Fibroblast of pulmonary artery (primary cell): Measurements from ENCODE around the gene MAP4K4.

Source experiments
- DNase-seq: peaks from one replicate; pipeline ENCODE4 v3.0.0-alpha.2; 2010; ENCODE audit warnings: low read depth
- H3K4me3 ChIP-seq: replicated peaks from 2 replicates; pipeline ENCODE4 v1.5.1; 2011; ENCODE audit warnings: low read depth, mild to moderate bottlenecking, control low read depth, low read length, moderate library complexity
- TF ChIP-seq, protein P1 (sequence below): IDR thresholded peaks from 2 replicates; pipeline ENCODE4 v1.5.1; 2011; ENCODE audit warnings: mild to moderate bottlenecking, control low read depth, low read length, inconsistent platforms; ENCODE audit errors: missing control alignments

Gene MAP4K4

GRCh38 chr2:101667823-101668222 lies 29.7 kb upstream of the MAP4K4 start:
- H3K4me3 ChIP-seq, result no peak overlapping the region
- no peak for DNase-seq
- TF ChIP-seq, protein P1, sequence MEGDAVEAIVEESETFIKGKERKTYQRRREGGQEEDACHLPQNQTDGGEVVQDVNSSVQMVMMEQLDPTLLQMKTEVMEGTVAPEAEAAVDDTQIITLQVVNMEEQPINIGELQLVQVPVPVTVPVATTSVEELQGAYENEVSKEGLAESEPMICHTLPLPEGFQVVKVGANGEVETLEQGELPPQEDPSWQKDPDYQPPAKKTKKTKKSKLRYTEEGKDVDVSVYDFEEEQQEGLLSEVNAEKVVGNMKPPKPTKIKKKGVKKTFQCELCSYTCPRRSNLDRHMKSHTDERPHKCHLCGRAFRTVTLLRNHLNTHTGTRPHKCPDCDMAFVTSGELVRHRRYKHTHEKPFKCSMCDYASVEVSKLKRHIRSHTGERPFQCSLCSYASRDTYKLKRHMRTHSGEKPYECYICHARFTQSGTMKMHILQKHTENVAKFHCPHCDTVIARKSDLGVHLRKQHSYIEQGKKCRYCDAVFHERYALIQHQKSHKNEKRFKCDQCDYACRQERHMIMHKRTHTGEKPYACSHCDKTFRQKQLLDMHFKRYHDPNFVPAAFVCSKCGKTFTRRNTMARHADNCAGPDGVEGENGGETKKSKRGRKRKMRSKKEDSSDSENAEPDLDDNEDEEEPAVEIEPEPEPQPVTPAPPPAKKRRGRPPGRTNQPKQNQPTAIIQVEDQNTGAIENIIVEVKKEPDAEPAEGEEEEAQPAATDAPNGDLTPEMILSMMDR, result no peak

DNA sequence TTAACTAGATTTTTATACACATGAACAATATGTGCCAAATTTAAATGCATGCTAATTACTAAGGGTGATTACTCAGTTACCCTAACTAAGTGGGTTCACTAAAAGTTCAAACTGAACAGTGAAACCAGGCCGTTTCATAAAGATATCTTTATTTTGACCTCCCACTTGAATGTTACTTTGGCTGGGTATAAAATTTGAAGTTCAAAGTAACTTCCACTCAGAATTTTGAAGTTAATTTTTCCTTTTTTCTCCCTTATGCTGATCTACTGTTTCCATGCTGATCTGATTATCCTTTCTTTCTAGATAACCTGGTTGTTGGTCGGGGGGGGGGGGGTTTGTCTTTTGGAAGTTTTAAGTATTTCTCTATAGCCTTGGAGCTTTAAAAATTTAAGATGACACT lies 25.5 kb upstream of the MAP4K4 start:
- TF ChIP-seq, protein P1, result no peak
- no peak for DNase-seq
- H3K4me3 ChIP-seq, result no peak overlapping the region

- no peak for DNase-seq
- TF ChIP-seq, protein P1, result no peak
- no peak overlapping the region for H3K4me3 ChIP-seq
Measured at GRCh38 chr2:101673920-101674319, 23.6 kb upstream of the MAP4K4 start.

DNA sequence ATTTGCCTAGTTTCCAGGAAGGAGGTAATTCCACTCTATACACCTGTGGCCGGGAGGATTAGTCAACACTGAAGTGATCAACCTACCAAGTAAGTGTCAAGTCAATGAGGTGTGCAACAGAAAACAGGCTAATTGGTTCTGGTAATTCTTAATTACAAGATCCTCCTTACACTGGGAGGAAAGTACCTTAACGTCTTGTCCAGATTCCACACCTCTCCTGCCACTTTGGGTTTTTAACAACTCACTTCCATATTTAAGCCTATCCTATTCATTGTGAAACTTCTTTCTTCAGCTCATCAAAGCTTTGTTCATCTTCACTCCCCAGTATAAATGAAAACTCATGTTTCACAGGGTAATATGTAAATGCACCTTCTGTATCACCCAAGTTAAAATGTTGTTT lies 22.0 kb upstream of the MAP4K4 start:
- no peak for DNase-seq
- H3K4me3 ChIP-seq, result no peak overlapping the region
- TF ChIP-seq, protein P1, result no peak

- no peak overlapping the region for H3K4me3 ChIP-seq
- DNase-seq, result no peak
- TF ChIP-seq, protein P1, result no peak
Measured at GRCh38 chr2:101676674-101677073, 20.8 kb upstream of the MAP4K4 start.

DNA sequence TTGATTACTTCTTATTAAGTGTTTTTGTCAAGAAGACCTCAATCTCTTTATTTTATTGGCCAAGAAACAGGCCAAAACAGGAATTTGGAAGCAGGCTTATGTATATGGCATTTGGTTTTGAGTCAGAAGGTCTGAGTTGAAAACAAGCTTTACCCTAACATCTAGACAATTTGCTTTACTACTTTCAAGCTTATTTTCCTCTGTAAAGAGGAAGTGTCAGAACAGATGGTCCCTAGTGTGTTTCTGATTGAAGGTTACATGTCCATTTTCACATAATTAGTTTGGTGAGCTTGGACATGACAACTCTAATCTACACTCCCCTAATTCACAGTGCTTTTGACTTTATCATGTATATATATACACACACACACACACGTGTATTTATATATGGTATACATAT lies 19.8 kb upstream of the MAP4K4 start:
- DNase-seq, result no peak
- TF ChIP-seq, protein P1, result no peak
- no peak overlapping the region for H3K4me3 ChIP-seq

DNA sequence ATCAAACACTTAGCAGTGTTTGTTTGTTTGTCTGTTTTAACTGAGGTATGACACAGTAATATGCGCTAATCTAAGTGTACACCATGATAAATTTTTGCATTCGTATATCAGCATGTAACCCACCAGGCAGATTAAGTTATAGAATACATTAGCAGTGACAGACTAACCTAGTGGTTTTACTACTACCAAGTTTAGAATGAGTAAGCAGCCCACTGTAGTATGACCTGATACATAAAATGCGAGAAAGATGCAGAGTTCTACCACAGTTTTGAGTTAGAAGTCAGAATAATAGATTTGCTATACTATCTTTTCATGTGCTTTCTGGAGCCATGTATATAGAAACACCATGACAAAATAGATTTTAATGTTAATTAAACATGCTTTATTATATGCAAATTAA lies 19.1 kb upstream of the MAP4K4 start:
- TF ChIP-seq, protein P1, result no peak
- H3K4me3 ChIP-seq, result no peak overlapping the region
- DNase-seq, result no peak
